Measurements from ENCODE around the gene SLC6A11.

Gene SLC6A11

GRCh38 chr3:10972072-10972782 is 156.2 kb downstream of the SLC6A11 start:
- POLR2A ChIA-PET (ENCODE audit: low non-redundant PET), result no interaction called here
- no peak for TF ChIP-seq CTCF (conservative IDR thresholded peaks at IDR 0.05; ENCODE audit: low read depth)
- CTCF ChIA-PET, result no interaction called here
- no peak overlapping the region for H3K27ac ChIP-seq
- DNase-seq (ENCODE audit: low spot score), result no peak

- TF ChIP-seq CTCF (conservative IDR thresholded peaks at IDR 0.05; ENCODE audit: low read depth), result no peak
- DNase-seq (ENCODE audit: low spot score), result no peak
- no peak overlapping the region for H3K27ac ChIP-seq
- CTCF ChIA-PET, result no interaction called here
- POLR2A ChIA-PET (ENCODE audit: low non-redundant PET), result no interaction called here
These were observed 157.1 kb downstream of the SLC6A11 start for GRCh38 chr3:10973046-10973595.

- TF ChIP-seq CTCF (conservative IDR thresholded peaks at IDR 0.05; ENCODE audit: low read depth), result no peak
- no peak overlapping the region for H3K27ac ChIP-seq
- POLR2A ChIA-PET (ENCODE audit: low non-redundant PET), result no interaction called here
- DNase-seq (ENCODE audit: low spot score), result no peak
- CTCF ChIA-PET, result no interaction called here
These were observed 158.1 kb downstream of the SLC6A11 start for GRCh38 chr3:10974131-10974530.

GRCh38 chr3:10974746-10975375 is 158.8 kb downstream of the SLC6A11 start:
- ChIA-PET POLR2A (ENCODE audit: low non-redundant PET) (no interaction called here), CTCF (no interaction called here)
- DNase-seq (ENCODE audit: low spot score), result no peak
- no peak for TF ChIP-seq CTCF (conservative IDR thresholded peaks at IDR 0.05; ENCODE audit: low read depth)
- no peak overlapping the region for H3K27ac ChIP-seq

GRCh38 chr3:10975695-10976234 is 159.7 kb downstream of the SLC6A11 start:
- ChIA-PET POLR2A (ENCODE audit: low non-redundant PET) (no interaction called here), CTCF (no interaction called here)
- H3K27ac ChIP-seq, result no peak overlapping the region
- TF ChIP-seq CTCF (conservative IDR thresholded peaks at IDR 0.05; ENCODE audit: low read depth), result no peak
- no peak for DNase-seq (ENCODE audit: low spot score)

GRCh38 chr3:10976770-10977169 is 160.7 kb downstream of the SLC6A11 start:
- H3K27ac ChIP-seq, result no peak overlapping the region
- no peak for DNase-seq (ENCODE audit: low spot score)
- ChIA-PET POLR2A (ENCODE audit: low non-redundant PET) (no interaction called here), CTCF (interaction anchor here (0.7 kb wide), 1 partner anchor 84 kb away, joined by 3 read pairs; no protein-coding TSS in a partner anchor)
- no peak for TF ChIP-seq CTCF (conservative IDR thresholded peaks at IDR 0.05; ENCODE audit: low read depth)
